EH (cell line): ENCODE results near the gene SYMPK.

Experiments
- DNase-seq: peaks from one replicate; pipeline ENCODE4 v3.0.0-alpha.2; 2015; ENCODE audit warnings: low read depth

The SYMPK gene

DNA sequence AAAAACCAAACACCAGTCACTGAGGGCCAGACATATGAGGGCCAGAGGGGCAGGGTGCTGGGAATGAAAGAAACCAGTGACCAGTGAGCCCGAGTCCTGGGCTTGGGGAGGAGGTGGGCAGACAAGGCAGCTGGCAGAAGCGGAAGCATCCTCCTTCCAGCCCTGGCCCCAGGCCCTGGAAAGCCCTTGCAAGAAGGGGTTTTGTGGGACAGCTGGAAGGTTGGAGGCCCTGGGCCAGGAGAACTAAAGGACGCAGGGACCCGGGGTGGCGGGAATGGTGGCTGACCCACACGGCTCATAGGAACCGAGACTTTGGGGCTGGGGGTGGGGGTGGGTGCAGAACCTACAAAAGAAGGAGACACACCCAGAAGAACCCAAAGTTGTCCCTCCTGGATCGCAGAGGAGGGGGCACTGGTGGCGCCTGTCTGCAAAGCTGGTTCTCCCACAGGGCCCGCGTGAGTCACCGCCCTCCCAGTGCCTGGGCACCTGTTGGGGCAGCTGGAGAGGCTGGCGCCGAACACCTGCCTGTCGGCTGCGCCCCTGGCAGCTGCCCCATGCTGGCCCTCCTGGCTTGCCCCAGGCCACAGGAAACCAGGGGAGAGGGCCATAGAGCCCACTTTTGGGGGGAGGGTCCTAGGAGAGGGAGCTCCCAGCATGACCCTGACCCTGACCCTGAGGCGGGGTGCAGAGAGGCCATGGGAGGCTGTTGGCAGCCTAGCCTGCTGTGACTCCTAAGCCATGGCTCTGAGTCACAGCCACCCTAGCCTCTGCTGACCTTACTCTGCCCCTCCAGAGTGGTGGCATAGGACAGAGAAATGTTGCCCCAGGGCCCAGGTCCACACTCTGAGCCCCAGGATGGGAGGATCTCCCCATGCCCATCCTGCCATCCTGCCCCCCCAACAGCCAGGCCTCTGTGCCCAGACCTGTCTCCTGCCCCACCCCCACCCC is 81.5 kb downstream of the SYMPK start:
- DNase-seq: peak; percentile 54

DNA sequence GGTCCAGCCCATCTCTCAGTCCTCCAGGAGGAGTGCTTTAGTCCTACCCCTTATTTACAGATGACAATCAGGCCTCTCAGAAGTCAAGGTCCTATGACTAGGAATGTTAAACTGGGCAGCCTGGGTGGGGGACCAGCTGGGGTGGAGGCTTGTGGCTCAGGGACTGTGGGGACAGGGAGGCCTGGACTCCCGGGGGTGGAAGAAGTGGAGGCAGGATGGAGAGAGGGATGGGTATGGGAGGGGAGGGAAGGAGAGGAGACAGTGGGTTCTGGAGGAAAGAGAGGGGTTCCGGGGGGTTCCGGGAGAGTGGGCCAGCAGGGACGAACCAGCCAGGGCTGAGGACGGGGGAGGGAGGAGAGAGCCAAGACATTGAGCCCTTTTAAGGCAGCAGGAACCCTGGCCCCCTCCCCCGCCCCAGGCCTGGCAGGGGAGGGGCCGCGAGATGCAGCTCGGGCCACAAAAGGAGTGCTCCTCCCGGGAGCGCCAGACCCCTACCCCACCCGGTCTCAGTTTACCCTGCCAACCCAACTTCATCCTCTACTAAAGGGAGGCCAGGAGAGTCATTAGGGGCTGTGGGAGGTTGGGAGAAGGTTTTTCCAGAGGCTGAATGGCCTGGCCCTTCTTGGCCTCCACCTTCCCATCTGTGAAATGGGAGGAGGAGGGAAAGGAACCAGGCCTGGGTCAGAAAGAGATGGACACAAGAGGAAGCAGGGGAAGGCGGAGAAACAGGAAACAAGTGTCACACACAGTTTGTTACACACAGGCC is 82.3 kb downstream of the SYMPK start:
- DNase-seq: peak; percentile 52

DNA sequence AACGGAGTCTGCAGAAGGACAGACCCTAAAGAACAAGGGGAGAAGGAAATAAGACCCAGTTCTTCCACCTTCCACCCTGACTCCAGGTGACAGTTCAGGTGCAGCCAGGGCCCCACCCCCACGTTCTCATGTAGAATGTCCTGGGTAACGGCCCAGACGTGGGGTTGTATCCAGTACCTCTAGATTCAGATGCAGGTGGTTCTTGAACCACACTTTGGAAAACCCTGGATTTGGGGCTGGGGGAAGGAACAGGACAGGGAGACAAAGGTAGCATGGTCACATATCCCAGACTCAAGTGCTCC is 82.8 kb downstream of the SYMPK start:
- no peak for DNase-seq

DNA sequence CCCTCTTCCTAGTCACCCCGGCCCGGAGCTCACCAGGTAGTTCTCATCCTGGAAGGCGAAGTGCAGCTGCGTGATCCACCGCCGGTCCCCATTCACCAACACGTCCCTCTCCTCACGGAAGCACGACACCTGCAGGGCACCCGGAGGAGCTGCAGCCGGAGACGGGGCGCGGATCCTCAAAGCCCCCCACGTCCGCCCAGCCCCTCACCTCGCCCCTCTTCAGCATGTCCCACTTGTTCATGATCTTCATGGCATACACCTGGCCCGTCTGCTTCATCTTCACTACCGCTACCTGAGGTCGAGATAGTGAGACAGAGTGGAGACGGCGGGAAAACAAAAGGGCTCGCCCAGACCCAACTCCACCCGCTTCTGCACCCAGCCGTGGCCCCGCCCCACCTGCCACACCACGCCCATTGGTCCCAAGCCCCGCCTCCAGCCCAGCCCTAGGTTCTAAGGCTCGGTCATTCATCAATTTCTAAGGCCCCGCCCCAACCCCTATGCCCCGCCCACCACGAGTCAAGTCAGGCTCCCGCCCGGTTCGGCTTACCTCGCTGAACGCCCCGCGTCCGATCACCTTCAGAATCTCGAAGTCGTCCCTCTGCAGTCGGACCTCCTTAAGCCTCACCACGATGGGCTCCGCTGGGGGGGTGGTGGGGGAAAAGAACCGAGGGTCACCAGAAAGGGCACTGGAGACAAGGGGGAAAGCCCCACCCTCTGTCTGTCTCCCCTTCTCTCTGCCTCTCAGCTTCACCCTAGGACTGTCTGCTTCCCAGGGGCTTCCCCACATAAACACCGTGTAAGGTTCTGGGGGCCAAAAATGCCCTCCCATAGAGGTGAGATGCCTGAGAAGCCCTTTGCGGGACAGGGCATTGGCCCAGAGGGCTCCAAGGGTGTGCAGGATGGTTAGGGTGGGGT is 83.5 kb downstream of the SYMPK start:
- DNase-seq: peak; percentile 63

DNA sequence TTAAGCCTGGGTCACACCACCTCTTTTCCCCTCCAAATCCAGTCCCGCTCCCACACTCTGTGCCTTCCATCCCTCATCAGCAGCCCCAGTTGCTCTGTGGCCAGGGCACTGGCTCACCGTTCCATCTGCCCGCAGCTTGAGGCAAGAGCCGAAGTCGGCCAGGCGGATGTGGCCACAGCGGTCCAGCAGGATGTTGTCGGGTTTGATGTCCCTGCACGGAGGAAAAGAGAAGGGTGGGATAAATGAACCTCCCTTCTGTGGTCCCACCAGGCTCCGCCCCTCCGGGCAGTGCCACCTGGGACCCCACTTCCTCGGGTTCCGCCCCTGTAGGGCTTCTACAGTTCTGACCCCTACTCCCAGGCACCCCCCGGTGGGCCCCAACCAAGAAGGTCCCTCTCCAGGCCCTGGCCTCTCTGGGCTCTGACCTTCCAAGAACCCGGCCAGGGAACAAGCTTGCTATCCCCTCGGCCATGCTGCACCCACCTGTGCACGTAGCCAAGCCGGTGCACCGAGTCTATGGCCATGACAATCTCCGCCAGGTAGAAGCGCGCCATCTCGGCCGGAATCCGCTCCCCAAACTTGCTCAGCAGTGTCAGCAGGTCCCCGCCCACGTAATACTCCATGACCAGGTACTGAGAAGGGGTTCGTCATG is 84.8 kb downstream of the SYMPK start:
- no peak for DNase-seq

DNA sequence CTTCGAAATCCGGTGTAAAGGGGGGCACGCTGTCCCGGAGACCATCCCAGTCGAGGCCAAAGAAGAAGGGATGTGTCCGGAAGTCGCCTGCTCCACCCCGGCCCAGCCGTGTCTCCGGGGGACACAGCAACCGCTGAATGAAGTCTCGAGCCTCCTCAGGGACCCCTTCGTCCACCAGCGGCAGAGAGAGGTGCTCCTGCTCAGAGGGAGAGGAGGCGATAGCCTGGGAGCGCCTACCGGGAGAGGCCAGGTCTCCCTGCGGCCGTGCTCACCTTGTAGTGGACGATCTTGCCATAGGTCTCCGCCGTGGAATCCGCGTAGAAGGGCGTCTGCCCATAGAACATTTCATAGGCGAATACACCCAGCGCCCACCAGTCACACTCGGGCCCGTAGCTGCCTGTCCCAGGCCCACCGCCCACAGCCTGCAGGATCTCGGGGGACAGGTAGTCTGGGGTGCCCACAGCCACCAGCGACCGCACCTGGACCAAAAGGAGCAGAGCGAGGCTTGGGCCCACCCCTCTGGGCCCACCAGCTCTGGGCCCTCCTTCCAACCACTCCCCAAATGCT is 85.5 kb downstream of the SYMPK start:
- DNase-seq: no peak

DNA sequence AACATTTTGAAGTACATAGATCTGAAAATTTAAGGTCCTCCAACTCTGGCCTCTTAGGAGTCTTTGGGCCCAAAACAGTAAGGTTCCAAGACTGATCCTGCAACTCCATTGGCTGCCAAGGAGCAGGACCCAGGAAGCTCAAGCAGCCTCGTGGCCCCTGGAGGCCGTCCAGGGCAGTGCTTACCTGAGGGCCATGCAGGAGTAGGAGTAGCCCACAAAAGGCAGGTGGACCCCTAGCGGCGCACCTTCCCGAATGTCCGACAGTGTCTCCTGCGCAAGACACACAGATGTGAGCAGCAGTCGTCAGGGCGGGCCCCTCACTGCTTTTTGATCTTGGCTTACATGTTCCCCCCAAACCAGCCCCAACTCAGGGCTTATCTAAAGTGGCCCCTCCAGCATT is 88.2 kb downstream of the SYMPK start:
- DNase-seq: no peak

DNA sequence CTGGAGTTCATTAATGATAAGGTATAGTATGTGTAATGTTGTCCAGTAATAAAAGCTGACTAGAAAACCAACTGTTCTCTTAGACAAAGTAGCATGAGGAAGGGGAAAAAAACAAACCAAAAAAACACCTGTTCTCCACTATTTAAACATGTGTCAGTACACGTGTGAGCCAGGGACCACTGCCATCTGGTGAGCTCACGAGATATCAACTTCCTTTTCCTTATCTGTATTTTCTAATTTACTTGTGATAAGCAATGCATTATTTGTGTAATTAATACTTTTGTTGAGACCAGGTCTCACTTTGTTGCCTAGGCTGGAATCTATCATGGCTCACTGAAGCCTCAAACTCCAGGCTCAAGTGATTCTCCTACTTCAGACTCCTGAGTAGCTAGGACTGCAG is 89.6 kb downstream of the SYMPK start:
- DNase-seq: no peak

DNA sequence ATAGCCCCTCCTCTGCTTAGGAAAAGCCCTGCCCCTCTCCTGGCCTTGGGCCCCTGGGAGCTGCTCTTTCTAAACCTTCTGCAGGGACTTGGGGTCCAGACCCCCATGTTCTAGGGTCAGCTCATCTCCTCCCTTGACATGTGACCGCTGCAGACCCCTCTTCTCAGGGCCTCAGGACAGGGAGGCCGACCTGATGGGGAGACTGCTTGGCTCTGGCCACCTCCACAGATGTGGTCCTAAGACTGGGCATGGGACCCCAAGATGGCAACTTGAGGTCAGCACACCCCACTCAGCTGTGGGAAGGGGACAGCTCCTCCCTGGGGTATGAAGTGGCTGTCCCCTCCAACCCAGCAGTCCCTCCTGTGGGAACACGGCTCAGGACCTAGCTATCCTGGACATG is 90.0 kb downstream of the SYMPK start:
- no peak for DNase-seq

DNA sequence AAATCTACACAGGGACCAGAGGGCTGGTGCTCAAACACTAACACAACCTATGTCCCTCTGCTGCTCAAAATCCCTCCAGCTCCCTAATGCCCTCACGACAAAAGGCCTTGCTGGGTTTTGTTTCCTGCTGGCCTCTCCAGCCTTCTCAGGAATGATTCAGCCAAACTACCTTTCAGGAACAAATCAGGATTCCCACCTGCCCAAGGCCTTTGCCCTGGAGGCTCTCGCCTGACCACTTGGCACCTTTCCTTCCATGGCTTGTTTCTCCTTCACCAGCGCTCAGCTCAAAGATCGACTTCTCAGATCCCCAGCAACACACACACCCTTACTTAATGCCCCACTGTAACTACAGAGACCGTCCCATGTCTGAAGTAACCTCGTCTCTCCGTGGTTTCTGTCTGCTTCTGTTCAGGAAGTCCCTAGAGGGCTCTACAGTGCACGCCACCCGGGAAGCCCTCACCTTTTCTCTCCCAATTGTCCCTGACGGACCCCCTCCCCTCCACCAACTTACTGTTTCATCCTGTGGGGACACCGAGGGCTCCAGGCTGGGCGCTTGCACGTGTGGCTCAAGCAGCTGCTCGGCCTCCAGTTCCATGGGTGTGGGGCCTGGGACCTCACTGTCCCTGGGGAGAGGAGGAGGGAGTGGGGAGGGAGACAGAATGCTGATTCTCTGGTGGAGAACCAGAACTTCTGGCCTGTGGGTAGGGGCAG is 90.7 kb downstream of the SYMPK start:
- no peak for DNase-seq

DNA sequence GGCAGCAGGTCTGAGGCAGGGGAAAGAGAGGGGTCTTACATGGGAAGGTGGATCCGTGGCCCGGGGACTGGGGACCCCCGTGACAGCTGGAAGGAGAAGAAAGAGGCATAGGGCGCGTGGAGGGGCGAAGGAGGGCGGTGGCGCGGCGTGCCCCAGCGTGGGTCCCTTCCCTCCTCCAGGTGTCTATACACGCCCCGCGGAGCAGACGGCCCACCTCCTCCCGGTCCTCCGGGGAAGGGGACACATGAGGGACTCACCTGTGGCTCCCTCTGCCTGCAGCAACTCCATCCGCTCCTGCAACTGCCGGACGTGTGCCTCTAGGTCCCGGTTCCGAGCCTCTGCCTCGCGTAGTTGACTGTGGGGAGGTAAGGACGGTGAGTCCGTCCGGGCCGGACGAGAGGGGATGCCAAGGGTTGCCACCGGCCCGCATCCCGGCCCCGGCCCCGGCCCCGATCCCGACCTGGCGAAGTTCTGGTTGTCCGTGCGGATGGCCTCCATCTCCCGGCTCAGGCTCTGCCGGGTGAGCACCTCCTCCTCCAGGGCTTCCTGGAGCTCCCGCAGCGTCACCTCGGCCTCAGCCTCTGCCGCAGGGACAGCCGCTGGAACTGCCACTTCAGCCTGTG is 91.5 kb downstream of the SYMPK start:
- DNase-seq: no peak

DNA sequence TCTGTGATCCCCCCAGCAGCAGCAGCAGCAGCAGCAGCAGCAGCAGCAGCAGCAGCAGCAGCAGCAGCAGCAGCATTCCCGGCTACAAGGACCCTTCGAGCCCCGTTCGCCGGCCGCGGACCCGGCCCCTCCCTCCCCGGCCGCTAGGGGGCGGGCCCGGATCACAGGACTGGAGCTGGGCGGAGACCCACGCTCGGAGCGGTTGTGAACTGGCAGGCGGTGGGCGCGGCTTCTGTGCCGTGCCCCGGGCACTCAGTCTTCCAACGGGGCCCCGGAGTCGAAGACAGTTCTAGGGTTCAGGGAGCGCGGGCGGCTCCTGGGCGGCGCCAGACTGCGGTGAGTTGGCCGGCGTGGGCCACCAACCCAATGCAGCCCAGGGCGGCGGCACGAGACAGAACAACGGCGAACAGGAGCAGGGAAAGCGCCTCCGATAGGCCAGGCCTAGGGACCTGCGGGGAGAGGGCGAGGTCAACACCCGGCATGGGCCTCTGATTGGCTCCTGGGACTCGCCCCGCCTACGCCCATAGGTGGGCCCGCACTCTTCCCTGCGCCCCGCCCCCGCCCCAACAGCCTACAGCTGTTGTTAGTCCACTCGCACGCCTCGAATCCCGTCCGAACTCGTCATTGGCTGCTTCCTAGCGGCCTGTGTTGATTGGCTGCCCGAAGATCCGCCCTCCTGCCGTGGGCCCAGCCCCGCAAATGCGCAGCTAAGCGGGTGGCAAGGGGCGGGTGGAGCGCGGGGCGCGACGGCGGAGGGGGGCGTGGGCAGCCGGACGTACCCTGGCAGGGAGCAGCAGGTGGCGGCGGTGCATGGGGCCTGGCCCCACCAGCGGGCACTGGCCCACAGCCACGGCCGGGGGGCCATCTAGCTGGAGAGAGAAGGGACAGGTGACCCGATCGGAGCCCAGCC is 92.5 kb downstream of the SYMPK start:
- DNase-seq: peak; percentile 98

DNA sequence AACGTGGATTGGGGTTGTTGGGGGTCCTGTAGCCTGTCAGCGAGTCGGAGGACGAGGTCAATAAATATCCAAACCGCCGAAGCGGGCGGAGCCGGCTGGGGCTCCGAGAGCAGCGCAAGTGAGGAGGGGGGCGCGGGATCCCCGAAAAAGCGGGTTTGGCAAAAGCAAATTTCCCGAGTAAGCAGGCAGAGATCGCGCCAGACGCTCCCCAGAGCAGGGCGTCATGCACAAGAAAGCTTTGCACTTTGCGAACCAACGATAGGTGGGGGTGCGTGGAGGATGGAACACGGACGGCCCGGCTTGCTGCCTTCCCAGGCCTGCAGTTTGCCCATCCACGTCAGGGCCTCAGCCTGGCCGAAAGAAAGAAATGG is 93.1 kb downstream of the SYMPK start:
- no peak for DNase-seq

DNA sequence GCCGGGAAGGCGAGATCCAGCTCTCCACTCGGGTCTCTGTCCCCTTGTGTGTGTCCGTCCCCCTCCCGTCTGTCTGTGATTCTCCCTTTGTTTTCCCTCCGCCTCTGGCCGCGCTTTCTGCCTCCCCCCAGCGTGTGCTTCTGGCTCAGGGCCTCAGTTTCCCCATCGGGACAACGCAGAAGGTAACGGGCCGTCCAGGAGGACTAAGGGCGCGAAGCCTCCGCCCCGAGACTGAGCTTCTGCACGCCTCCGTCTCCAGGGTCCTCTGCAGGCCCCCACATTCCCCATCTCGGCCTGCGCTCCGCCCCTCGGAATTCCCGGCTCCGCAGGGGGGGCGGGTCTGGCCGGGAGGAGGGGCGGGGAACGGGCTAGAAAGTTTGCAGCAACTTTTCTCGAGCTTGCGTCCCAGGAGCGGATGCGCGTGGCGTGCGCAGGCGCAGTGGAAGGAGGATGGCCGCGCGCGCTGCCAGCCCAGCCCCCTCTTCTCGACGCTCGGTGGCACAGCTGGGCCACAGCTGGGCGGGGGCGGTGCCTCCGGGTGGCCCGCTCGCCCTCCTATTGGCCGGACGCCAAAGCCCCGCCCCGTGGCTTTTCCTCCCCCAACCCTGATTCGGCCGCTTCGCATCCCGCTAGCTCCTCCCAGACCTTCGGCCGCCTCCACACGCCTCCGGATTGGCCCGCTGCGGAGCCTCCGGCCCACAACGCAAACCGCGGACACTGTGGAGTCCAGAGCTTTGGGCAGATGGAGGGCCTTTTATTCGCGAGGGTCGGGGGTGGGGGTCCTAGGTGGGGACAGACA is 93.8 kb downstream of the SYMPK start, which contains the start of gene SIX5:
SIX5 (minus strand) TSS at position 269 of the 799 bp plus-strand sequence. CDS start 408 bp downstream, outside the sequence.
- peak; percentile 98 for DNase-seq

DNA sequence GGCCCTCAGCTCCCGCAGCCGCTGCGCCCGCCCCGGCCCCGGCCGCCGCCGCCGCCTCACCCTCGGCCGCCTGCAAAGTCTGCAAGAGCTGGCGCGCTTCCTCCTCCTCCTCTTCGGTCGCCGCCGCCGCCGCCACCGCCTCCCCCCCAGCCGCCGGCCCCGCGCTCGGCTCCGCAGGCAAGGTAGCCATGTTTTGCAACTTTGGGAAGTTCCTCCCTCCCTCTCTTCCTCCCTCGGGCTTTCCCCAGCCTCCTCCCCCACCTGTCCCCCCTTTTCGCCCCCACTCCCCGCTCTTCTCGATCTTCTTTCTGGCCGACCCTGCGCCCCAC is 94.3 kb downstream of the SYMPK start:
- DNase-seq: peak; percentile 61

DNA sequence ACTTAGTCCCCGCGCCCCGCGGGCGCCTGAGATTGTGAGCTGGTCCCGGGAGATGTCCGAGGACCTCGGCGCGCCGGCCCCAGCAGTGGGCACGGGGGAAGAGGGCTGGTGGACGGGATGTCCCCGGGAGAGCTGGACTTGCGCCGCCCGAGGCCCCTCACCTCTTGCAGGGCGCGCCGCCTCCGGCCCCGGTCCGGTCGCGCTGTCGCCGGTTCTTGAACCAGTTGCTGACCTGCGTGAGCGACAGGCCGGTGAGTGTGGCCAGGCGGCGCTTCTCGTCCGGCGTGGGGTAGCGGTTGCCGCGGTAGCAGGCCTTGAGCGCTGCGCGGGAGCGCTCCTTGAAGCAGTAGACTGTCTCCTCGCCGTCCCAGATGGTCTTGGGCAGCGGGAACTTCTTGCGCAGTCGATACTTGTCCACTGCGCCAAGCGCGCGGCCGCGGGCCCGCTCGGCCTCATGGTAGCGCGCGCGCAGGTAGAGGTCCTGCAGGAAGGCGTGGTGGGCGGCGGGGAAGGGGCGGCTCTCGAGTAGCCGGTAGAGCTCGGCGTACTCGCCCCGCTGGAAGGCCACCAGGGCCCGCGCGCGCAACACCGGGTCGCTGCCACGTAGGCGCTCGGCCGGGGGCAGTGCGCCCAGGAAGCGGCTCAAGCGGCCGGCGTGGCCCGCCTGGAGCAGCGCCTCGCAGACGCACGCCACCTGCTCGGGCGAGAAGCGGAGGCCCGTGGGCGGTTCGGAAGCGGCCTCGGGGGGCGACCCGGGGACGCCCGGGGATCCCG is 94.9 kb downstream of the SYMPK start:
- DNase-seq: peak; percentile 64

DNA sequence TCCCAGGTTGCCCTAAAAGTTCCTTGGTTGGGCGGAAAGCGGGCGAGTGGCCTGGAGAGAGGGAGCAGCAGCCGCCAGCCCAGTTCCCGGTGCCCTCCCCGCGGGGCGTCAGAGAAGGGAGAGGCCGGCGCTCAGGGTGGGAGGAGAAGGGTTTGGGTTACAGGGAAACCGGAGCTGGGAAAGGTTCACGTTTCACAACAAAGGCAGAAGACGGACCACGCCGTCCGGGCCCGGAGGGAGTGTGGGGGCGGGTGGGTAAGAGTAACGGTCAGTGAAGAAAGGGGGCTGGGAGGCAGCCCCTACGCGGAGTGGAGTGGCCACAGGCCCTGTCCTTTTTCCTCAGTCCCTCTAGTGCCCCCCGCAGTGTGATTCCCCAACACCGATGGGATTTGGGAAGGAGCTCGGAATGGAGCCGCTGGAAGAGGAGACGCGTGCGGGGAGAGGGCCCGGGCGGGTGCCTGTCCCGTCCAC is 95.5 kb downstream of the SYMPK start:
- DNase-seq: peak; percentile 93
